ENCODE data around the gene OSR1. TPM values are rescaled to one million over a fixed set of nuclear protein-coding genes. Genes with fewer than 3 reads are reported as not detected.

Gene OSR1
- total RNA-seq, 1 experiment from 2014 or later: 2.6 TPM

DNA sequence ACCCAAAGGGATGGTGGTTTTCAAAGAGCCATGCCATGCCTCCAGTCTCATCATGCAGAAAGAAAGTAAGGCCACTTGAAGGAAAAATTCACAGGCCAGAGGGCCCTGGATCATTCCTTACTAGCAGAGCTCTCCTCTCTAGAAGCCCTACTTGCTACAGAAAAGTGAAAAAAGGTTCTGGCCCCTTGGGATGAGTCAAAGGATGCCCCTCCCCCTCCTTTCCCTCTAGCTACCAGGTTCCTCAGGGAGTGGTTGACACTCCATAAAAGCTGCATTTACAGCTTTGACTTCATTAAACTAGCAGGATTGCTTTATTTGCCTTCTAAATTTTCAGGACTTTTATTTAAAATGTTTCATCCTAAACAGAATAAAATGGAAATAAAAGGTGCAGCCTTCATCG lies 21.2 kb downstream of the OSR1 start:
- no peaks in the 10 kb centered on the region for H3K79me2 ChIP-seq (ENCODE audit: insufficient read depth, low read length)
- no peak for DNase-seq (ENCODE audit: low read depth, low spot score)
- H3K4me3 ChIP-seq (replicated peaks in 1 of 2; ENCODE audit: low read depth in 1 of 2, low read length in 2 of 2): no peak overlapping the region
- H3K9ac ChIP-seq (ENCODE audit: low read length): no peak overlapping the region
- no peaks in the 10 kb centered on the region for H3K4me1 ChIP-seq (ENCODE audit: control insufficient read depth in 1 of 2, insufficient read depth in 2 of 2, low read length in 2 of 2)
- no peaks in the 10 kb centered on the region for H3K27me3 ChIP-seq (ENCODE audit: insufficient read depth, low read length)
- no peak overlapping the region for H2AFZ ChIP-seq (ENCODE audit: low read depth, low read length, poor library complexity, severe bottlenecking)
- no peaks in the 10 kb centered on the region for H3K9me2 ChIP-seq (ENCODE audit: insufficient read depth)
- no peaks in the 10 kb centered on the region; the same call in 1 of the 2 replicates for H4K20me1 ChIP-seq (ENCODE audit: insufficient read depth)
- BruUV-seq (replicated peaks): no TSS peak
- intact Hi-C loops (cut with micrococcal nuclease): no loop called here
- no peaks in the 10 kb centered on the region for H3K36me3 ChIP-seq (ENCODE audit: control insufficient read depth in 1 of 2, insufficient read depth in 2 of 2, low read length in 2 of 2)
- H3K9me3 ChIP-seq (ENCODE audit: control insufficient read depth in 1 of 2, insufficient read depth in 1 of 2, low read depth in 1 of 2, low read length in 2 of 2): no peaks in the 10 kb centered on the region
- H3K27ac ChIP-seq (ENCODE audit: low read depth, low read length): no peak overlapping the region
- ChIA-PET CTCF (no interaction called here), RAD21 (ENCODE audit: low non-redundant PET in 1 of 2, low total read pairs in 2 of 2, uncharacterized antibody in 2 of 2, unreplicated experiment in 2 of 2) (no interaction called here), POLR2A (no interaction called here)
- TF ChIP-seq CBX3 (IDR thresholded peaks at IDR 0.05; ENCODE audit: low read depth) (no peak), POLR2A (IDR thresholded peaks at IDR 0.05; ENCODE audit: borderline replicate concordance, extremely low read depth, insufficient read depth, insufficient read length) (no peak), CEBPB (IDR thresholded peaks at IDR 0.05; ENCODE audit: low read depth) (no peak), YY1 (IDR thresholded peaks at IDR 0.05; ENCODE audit: extremely low read depth, insufficient replicate concordance, low read depth, low read length) (no peak), MAX (IDR thresholded peaks at IDR 0.05) (no peak), RAD21 (IDR thresholded peaks at IDR 0.05; ENCODE audit: low read depth) (no peak), FOSL1 (IDR thresholded peaks at IDR 0.05; ENCODE audit: low read depth) (no peak), JUND (IDR thresholded peaks at IDR 0.05) (no peak), ZNF274 (IDR thresholded peaks at IDR 0.05; ENCODE audit: low read depth, low read length) (no peak), SRF (IDR thresholded peaks at IDR 0.05; ENCODE audit: low read depth) (no peak), TCF7L2 (IDR thresholded peaks at IDR 0.05; ENCODE audit: borderline replicate concordance, extremely low read depth, insufficient read depth, insufficient read length) (no peak), EGR1 (IDR thresholded peaks at IDR 0.05; ENCODE audit: low read depth) (no peak), SIN3A (IDR thresholded peaks at IDR 0.05; ENCODE audit: low read depth) (no peak), SP1 (IDR thresholded peaks at IDR 0.05; ENCODE audit: low read depth) (no peak), EZH2 (IDR thresholded peaks at IDR 0.05) (no peak)
- TF ChIP-seq, protein P1, sequence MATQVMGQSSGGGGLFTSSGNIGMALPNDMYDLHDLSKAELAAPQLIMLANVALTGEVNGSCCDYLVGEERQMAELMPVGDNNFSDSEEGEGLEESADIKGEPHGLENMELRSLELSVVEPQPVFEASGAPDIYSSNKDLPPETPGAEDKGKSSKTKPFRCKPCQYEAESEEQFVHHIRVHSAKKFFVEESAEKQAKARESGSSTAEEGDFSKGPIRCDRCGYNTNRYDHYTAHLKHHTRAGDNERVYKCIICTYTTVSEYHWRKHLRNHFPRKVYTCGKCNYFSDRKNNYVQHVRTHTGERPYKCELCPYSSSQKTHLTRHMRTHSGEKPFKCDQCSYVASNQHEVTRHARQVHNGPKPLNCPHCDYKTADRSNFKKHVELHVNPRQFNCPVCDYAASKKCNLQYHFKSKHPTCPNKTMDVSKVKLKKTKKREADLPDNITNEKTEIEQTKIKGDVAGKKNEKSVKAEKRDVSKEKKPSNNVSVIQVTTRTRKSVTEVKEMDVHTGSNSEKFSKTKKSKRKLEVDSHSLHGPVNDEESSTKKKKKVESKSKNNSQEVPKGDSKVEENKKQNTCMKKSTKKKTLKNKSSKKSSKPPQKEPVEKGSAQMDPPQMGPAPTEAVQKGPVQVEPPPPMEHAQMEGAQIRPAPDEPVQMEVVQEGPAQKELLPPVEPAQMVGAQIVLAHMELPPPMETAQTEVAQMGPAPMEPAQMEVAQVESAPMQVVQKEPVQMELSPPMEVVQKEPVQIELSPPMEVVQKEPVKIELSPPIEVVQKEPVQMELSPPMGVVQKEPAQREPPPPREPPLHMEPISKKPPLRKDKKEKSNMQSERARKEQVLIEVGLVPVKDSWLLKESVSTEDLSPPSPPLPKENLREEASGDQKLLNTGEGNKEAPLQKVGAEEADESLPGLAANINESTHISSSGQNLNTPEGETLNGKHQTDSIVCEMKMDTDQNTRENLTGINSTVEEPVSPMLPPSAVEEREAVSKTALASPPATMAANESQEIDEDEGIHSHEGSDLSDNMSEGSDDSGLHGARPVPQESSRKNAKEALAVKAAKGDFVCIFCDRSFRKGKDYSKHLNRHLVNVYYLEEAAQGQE (IDR thresholded peaks at IDR 0.05; ENCODE audit: low read depth): no peak
- TF ChIP-seq, protein P2, sequence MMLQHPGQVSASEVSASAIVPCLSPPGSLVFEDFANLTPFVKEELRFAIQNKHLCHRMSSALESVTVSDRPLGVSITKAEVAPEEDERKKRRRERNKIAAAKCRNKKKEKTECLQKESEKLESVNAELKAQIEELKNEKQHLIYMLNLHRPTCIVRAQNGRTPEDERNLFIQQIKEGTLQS (IDR thresholded peaks at IDR 0.05): no peak
- TF ChIP-seq, protein P3, sequence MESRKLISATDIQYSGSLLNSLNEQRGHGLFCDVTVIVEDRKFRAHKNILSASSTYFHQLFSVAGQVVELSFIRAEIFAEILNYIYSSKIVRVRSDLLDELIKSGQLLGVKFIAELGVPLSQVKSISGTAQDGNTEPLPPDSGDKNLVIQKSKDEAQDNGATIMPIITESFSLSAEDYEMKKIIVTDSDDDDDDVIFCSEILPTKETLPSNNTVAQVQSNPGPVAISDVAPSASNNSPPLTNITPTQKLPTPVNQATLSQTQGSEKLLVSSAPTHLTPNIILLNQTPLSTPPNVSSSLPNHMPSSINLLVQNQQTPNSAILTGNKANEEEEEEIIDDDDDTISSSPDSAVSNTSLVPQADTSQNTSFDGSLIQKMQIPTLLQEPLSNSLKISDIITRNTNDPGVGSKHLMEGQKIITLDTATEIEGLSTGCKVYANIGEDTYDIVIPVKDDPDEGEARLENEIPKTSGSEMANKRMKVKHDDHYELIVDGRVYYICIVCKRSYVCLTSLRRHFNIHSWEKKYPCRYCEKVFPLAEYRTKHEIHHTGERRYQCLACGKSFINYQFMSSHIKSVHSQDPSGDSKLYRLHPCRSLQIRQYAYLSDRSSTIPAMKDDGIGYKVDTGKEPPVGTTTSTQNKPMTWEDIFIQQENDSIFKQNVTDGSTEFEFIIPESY (IDR thresholded peaks at IDR 0.05; ENCODE audit: extremely low read depth, insufficient replicate concordance, low read length): no peak
- ATAC-seq: no peak
- no peak overlapping the region for H3K4me2 ChIP-seq (ENCODE audit: low read length)

Data from HCT116 (cell line).